ENCODE data around the gene CELSR3.

GRCh38 chr3:48621461-48621869 is 41.2 kb downstream of the CELSR3 start, which contains the start of gene TMEM89:
- TF ChIP-seq CTCF (IDR thresholded peaks at IDR 0.05), result no peak
- TF ChIP-seq POLR2AphosphoS5 (IDR thresholded peaks at IDR 0.05; ENCODE audit: low read depth, low read length), result no peak
- no peak for TF ChIP-seq REST (IDR thresholded peaks at IDR 0.05; ENCODE audit: insufficient read depth in 1 of 2, low read depth in 2 of 2, low read length in 1 of 2)
